ENCODE data around the gene DCP1A.

Gene DCP1A

GRCh38 chr3:53347261-53348064 lies at the start of gene DCP1A:
Gene DCP1A (minus strand): TSS chr3:53347543. CDS start chr3:53347517, 26 bp downstream.
- DNase-seq (ENCODE audit: extremely low read depth, low read depth): peak; percentile 90
- peak within 1 kb of the TSS; percentile 98 for H3K4me3 ChIP-seq (replicated peaks; ENCODE audit: low read depth, low read length)
- no peak for TF ChIP-seq CTCF (IDR thresholded peaks at IDR 0.05; ENCODE audit: low read depth, low read length, missing control alignments)

DNA sequence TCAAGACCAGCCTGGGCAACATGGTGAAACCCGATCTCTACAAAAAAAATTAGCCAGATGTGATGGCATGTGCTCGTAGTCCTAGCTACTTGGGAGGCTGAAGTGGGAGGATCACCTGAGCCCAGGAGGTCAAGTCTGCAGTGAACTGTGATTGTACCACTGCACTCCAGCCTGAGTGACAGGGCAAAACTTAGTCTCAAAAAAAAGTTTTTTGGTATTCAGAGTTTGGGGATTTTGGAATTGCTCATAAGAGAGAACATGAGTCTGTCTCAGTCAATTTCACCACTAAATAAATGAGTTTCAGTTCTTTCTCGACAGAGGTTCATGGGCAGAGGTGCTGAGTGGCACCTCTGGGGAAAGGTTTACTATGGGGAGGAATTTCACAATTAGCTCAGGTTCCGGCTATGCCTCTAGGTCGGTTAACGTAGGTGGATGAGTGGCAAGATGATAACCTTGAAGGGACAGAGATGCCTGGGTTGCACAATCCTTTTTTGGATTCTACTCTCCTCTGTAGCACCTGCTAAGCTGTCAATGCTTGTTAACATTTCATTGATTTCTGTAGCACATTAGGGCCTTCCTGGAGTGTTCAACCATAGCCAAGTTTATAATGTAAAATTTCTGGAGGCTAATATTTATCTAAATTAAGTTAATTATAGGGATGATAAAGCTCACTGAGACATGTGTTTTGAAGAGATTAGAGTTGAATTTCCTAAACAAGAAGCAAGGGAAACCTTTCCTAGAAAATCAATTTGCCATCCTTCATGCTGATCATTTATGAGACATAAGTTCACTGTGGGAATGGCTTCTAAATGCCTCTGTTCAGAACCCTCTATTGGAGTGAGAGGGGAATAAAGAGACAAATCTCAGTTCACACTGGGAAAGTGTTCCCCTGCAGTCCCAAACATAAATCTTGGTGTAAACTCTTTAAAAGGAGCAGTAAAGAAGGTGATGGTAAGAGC lies 37.4 kb upstream of the DCP1A start:
- no peak for DNase-seq (ENCODE audit: extremely low read depth, low read depth)
- no peak overlapping the region for H3K4me3 ChIP-seq (replicated peaks; ENCODE audit: low read depth, low read length)
- TF ChIP-seq CTCF (IDR thresholded peaks at IDR 0.05; ENCODE audit: low read depth, low read length, missing control alignments): no peak

DNA sequence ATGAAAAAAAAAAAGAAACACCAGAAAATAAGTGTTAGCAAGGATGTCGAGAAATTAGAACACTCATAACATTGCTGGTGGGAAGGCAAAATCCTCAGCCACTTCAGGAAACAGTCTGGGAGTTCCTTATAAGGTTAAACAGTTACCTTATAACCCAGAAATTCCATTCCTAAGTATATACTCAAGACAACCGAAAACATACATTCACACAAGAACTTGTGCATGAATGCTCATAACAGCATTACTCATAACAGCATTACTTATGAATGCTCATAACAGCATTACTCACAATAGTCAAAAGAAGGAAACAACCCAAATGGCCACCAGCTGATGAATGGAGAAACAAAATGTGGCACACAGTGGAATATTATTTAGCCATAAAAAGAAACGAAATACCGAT lies 34.8 kb upstream of the DCP1A start:
- DNase-seq (ENCODE audit: extremely low read depth, low read depth): no peak
- TF ChIP-seq CTCF (IDR thresholded peaks at IDR 0.05; ENCODE audit: low read depth, low read length, missing control alignments): no peak

DNA sequence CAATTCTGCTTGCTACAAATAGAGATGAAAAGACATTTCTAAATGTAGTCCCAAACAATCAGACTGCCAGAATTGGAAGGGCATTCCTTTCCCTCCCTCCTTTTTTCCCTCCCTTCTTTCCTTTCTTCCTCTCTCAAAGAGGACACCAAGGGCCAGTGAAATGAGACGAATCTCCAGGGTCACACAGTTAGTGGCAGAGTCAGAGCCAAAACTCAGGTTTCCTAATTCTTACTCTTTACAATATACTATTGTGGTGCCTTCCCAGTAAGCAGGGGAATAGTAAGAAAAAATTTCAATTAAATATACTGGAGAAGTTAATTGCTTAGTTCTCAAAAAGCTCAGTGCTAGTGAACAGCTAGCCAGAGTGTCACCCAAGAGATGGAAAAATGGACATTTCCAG lies 33.0 kb upstream of the DCP1A start:
- H3K4me3 ChIP-seq (replicated peaks; ENCODE audit: low read depth, low read length): no peak overlapping the region
- TF ChIP-seq CTCF (IDR thresholded peaks at IDR 0.05; ENCODE audit: low read depth, low read length, missing control alignments): no peak
- DNase-seq (ENCODE audit: extremely low read depth, low read depth): no peak

More for the DNA sequence above, 34.8 kb upstream of the DCP1A start:
- H3K4me3 ChIP-seq (replicated peaks; ENCODE audit: low read depth, low read length): no peak overlapping the region

GRCh38 chr3:53379898-53380297 lies 32.6 kb upstream of the DCP1A start:
- H3K4me3 ChIP-seq (replicated peaks; ENCODE audit: low read depth, low read length): no peak overlapping the region
- TF ChIP-seq CTCF (IDR thresholded peaks at IDR 0.05; ENCODE audit: low read depth, low read length, missing control alignments): no peak
- DNase-seq (ENCODE audit: extremely low read depth, low read depth): no peak

GRCh38 chr3:53377794-53378193 lies 30.5 kb upstream of the DCP1A start:
- no peak for TF ChIP-seq CTCF (IDR thresholded peaks at IDR 0.05; ENCODE audit: low read depth, low read length, missing control alignments)

More at GRCh38 chr3:53377794-53378193, 30.5 kb upstream of the DCP1A start:
- DNase-seq (ENCODE audit: extremely low read depth, low read depth): no peak
- no peak overlapping the region for H3K4me3 ChIP-seq (replicated peaks; ENCODE audit: low read depth, low read length)
